ENCODE results near the gene ACAP3. TPM values are rescaled to one million over a fixed set of nuclear protein-coding genes. Genes with fewer than 3 reads are reported as not detected.

Gene ACAP3
- total RNA-seq, 1 donor from 2014 or later: 35.3 TPM

- ATAC-seq: no peak
These were observed 7.9 kb downstream of the ACAP3 start for GRCh38 chr1:1299686-1300351.

DNA sequence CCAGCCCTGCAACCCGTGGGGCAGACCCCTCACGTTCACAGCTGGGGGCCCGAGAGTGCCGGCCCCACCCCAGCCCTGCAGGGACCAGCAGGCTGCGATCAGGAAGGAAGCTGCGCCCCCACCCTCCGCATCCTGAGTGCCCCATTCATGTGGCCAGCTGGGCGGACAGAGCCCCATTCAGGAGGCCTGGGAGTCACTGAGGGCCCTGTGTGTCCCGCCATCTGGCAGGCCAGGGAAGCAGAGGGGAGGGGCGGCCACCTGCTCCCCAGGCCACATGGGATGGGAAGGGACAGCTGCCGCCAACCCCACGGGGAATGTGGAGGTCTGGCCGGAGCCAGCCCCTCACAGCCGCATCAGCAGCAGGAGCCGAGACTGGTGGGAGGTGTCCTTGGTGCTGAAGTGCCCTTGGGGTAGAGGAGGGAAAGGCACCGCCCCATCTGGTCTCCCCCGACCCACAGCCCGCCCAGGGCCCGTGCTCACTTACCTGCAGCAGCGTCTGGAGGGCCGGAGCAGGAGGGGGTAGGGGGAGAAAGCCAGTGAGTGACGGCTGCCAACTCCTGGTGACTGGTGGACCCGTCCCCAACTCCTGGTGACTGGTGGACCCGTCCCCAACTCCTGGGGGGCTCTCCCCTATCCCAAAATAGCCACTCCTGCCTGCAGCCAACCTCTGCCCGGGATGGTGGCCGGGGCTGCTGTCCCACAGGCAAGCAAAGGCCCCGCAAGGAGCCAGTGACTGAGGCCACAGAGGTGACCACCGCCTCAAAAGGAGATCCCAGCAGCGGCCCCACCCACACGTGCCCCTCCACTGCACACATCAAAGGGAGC lies 8.7 kb downstream of the ACAP3 start:
- ATAC-seq: no peak

GRCh38 chr1:1297802-1298424 lies 9.8 kb downstream of the ACAP3 start:
- no peak for ATAC-seq

GRCh38 chr1:1296070-1297061 lies 11.4 kb downstream of the ACAP3 start:
- ATAC-seq: no peak

- ATAC-seq: no peak
These were observed 12.4 kb downstream of the ACAP3 start for GRCh38 chr1:1295154-1295923.

DNA sequence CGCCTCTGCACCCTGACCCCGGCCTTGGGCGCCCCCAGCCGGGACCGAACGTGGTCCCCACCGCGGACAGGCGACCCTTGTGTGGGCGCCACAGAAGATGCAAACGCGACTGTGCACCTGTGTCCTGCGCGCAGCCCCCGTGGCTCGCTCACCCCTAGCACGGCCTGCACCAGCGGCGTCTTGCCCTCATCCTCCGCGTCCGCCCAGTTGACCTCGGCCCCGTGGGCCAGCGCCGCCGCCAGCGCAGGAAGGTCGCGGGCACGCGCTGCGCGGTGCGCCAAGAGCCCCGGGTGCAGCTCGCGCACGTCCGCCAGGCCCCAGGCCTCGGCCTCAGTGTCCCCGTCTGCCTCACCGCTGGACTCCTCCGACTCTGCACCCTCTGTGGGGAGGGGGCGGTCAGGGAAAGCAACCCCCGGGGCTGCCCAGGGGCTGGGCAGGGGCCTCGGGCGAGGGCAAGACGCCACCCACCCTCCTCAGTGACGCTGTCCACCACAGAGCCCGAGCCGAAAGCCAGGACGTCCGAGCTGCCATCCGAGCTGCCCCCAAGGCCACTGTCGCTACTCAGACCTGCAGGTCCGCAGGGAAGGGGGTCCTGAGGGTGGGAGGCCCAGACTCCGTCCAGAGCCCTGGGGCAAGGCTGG lies 13.4 kb downstream of the ACAP3 start:
- ATAC-seq: no peak

DNA sequence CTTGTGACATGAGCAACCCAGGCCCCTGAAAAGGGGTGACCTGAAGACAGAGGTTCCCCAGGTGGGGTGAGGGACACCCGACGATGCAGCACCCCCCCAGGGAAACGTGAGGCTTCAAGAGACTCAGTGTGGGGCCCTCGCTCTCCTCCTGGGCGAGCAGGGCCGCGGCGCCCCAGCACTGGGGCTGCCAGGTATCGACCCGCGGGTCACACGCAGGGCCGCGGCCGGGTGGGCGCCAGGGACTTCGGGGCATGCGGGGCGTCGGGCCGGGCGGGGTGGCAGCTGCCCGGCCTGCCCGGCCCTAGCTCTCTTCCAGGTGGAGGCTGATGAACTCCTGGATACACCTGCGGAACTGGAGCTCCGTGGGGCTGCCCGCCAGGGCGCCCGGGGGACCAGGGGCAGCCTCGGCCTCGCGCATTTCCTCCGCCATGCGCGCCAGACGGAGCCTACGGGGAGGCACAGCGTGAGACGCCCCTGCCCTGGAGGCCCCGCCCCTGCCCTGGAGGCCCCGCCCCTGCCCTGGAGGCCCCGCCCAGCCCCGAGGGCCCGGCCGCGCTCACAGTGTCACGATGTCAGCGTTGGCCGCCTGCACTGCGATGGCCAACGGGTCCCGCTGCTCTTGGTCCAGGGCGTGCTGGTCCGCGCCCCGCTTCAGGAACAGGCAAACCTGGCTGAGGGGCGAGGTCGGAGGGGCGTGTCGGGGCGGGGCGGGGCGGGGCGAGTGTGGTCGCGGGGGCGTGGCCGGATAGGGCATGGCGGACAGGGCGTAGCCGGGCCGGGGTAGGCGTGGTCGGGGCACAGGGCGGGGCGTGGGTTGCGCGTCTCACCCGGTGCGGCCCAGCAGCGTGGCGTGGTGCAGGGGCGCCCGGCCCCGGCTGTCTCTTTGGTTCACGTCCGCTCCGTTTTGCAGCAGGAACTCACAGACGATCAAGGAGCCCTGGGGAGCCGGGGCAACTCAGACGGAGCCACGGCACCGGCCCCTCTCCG lies 14.2 kb downstream of the ACAP3 start:
- peak; percentile 2 for ATAC-seq

DNA sequence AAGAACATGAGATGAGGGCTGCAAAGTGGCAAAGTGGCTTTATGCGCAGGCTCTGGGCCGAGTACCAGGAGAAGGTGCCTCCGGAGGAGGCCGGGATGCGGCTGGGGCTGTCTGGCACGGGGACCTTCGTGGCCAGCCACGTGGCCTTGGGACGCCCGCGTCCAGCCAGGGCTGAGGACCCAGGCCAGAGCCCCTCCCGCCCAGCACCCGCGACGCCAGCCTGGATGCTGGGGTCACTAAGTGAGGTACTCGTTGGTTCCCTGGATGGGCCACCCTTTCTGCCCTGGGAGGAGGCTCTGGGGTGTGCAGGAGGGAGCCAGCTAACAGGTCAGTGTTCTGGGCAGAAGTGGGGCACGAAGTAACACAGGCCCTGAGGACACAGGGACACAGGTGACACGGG lies 14.9 kb downstream of the ACAP3 start:
- no peak for ATAC-seq

DNA sequence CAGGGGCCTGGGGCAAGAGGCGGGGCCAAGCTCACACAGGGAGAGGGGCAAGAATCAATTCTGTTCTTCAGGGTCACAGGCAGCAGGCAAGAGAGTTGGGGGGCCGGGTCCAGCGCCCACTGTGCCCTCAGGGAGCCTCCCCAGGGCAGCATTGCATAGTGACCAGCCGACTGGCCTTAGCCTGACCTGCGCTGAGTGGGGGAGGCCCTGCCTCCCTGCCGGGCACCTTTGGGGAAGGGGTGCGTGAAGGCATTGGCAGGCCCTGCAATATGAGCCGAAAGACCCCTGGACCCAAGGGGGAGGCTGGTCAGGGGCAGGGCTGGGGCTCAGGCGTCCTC lies 15.3 kb downstream of the ACAP3 start:
- no peak for ATAC-seq

GRCh38 chr1:1291548-1292441 lies 15.9 kb downstream of the ACAP3 start:
- peak; percentile 80 for ATAC-seq

DNA sequence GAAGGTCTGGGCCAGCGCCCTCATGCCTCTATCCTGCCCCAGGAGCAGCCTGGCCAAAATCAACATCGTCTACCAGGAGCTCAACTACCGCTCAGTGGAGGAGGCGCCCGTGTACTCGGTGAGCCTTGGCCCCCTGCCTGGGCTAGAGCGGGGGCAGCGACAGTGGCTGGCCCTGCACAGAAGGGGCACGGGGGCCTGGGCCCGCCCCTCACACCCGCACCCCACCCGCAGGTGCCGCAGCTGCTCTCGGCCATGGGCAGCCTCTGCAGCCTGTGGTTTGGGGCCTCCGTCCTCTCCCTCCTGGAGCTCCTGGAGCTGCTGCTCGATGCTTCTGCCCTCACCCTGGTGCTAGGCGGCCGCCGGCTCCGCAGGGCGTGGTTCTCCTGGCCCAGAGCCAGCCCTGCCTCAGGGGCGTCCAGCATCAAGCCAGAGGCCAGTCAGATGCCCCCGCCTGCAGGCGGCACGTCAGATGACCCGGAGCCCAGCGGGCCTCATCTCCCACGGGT lies 16.7 kb downstream of the ACAP3 start:
- ATAC-seq: peak; percentile 15

DNA sequence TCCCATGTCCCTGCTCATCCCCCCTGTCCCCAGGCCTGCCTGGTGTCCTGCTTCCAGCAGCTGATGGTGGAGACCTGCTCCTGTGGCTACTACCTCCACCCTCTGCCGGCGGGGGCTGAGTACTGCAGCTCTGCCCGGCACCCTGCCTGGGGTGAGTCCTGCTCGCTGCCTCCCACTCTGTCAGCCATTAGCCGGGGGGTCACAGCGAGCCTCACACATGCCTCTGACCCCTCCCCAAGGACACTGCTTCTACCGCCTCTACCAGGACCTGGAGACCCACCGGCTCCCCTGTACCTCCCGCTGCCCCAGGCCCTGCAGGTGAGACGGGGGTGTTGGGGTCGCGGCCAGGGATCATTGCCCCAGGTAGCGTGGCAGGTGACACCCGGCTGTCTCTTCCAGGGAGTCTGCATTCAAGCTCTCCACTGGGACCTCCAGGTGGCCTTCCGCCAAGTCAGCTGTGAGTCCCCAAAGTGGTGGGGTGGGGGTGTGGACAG lies 17.4 kb downstream of the ACAP3 start:
- peak; percentile 21 for ATAC-seq

GRCh38 chr1:1287288-1288110 lies 20.2 kb downstream of the ACAP3 start:
- ATAC-seq: no peak

GRCh38 chr1:1286313-1287261 lies 21.1 kb downstream of the ACAP3 start:
- no peak for ATAC-seq

GRCh38 chr1:1285611-1286311 lies 22.0 kb downstream of the ACAP3 start:
- peak; percentile 38 for ATAC-seq

Data from esophagus mucosa (tissue), 1 donor.